Activated CD4-positive, alpha-beta T cell treated with anti-CD3 and anti-CD28 coated beads for 36 hours (primary cell): Measurements from ENCODE around the gene AP2A2. TPM values are rescaled to one million over a fixed set of nuclear protein-coding genes. Genes with fewer than 3 reads are reported as not detected.

Experiments used
- ATAC-seq: fragments of 200-7000 bp; cut with Tn5 transposase; one replicate; pipeline ENCODE4 v1.10.0; 2021; ENCODE audit warnings: mild to moderate bottlenecking, moderate library complexity
- CTCF ChIA-PET: fragments of 350-600 bp; sonication (Branson Sonifier 250); formaldehyde crosslinking; loops from one replicate; lab custom pipeline; 2021; ENCODE audit warnings: antibody characterized with exemption; lab: Charles Lee
- POLR2A ChIA-PET: fragments of 350-600 bp; sonication (Branson Sonifier 250); formaldehyde crosslinking; loops from one replicate; lab custom pipeline; 2021; ENCODE audit warnings: antibody characterized with exemption, inconsistent platforms; lab: Charles Lee
- DNase-seq: peaks from one replicate; pipeline ENCODE4 v3.0.0-alpha.2; 2020
- H3K27ac Mint-ChIP-seq: one replicate; pipeline ENCODE4 v1.8.0; 2021; ENCODE audit warnings: mixed read lengths
- H3K27me3 Mint-ChIP-seq: one replicate; pipeline ENCODE4 v1.8.0; 2021; ENCODE audit warnings: mixed read lengths
- H3K36me3 Mint-ChIP-seq: one replicate; pipeline ENCODE4 v1.8.0; 2021; ENCODE audit warnings: low read depth, mixed read lengths
- H3K4me1 Mint-ChIP-seq: one replicate; pipeline ENCODE4 v1.8.0; 2021; ENCODE audit warnings: mixed read lengths
- H3K4me3 Mint-ChIP-seq: one replicate; pipeline ENCODE4 v1.8.0; 2021; ENCODE audit warnings: mild to moderate bottlenecking, moderate library complexity, mixed read lengths
- H3K9me3 Mint-ChIP-seq: one replicate; pipeline ENCODE4 v1.8.0; 2021; ENCODE audit warnings: low read depth, mixed read lengths
- intact Hi-C, 2 experiments: fragments of 100-400 bp; cut with DNase I in 1 of 2; cut with micrococcal nuclease in 1 of 2; formaldehyde crosslinking; loops; one replicate each; pipeline versions ENCODE4 v1.14.2 to v1.15.1; 2022 to 2024; cut with DNase I, micrococcal nuclease
- total RNA-seq, 2 experiments: library from RNA; stranded (reverse); gene quantifications; one replicate each; pipeline ENCODE4 v1.2.3, GENCODE V29; 2021

Gene AP2A2
- total RNA-seq, 2 experiments from 2014 or later: 43.5 to 71.6 TPM

DNA sequence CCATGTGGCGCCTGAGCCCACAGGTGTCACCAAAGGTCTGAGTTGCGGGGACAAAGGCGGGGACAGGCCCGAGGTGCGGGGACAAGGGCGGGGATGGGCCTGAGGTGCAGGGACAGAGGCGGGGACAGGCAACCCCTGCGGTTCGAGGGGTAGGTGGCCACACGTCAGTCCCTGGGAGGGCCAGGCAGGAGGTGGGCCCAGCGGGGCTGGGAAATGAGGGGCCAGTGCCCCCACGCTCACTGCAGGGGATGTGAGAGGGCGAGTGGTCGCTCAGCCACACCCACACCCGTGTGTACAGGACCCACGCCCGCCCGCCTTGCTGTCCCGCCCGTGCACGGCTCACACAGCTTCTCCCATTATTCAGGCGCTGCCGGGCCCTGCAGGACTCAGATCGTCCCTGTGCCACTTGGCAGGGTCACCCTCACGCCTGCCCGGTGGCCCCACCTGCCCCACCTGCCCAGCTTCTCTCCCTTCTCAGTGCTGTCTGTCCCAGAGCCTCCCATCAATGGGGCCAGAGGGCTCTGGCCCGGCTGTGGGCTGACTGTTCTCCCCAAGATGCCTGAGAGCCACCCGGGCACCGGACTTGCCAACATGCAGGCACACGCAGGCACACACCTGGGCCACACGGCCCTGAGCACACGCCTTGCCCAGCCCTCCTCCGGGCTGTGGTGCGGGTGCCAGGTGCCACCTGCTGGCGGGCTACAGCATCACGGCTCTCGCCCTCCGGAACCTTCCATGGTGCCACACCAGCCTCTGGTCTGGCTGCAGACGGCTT is 125.1 kb downstream of the AP2A2 start:
- DNase-seq (peak; percentile 79), ATAC-seq (peak; percentile 96)
- CTCF ChIA-PET: interaction anchor here (0.6 to 0.9 kb wide), 2 partner anchors 202 to 287 kb away, joined by 4 read pairs; no protein-coding TSS in a partner anchor
- Mint-ChIP-seq H3K36me3 (no peaks in the 10 kb centered on the region), H3K27ac (no peak overlapping the region), H3K27me3 (peaks cover 4% of the 10 kb centered on the region), H3K4me1 (no peaks in the 10 kb centered on the region), H3K4me3 (no peak overlapping the region), H3K9me3 (no peaks in the 10 kb centered on the region)
- POLR2A ChIA-PET: no interaction called here
- intact Hi-C loops: loop anchor here (1.0 kb wide), 2 partner anchors 125 to 202 kb away; partner anchors contain the start of gene AP2A2 (in 1 of the 2)

DNA sequence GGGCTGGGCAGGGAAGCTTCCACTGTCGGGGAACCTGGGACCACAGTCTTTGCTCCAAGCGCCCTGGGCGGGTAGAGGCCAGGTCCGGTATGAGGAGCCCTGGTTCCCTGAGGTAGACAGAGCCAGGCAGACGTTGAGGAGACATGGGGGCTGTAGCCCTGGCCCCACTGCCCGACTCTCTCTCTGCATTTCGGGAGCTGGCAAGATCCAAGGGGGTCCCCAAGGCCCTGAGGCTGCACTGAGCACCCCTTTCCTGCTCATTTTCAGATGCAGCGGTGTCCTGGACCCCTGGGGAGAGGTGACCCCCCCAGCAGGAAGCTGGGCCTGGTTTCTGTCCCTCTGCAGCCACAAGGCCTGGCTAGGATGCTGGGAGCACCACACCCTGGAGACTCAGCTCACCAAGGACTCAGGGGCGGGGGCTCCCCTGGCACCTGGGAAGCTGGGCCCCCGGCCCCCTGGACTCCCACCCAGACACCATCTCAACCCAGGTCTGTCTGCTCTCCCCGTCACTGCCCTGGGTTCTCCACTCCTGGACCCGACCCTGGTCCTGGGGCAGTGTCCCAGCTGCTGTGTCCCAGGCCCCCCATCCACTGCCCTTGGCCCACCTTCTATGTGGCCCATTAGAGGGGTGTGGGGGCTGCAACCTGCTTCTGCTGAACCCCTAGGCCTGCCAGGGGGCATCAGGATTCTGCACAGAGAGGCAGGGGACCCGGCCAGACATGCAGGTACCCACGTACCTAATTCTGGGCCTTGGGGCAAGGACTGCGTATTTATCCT is 125.9 kb downstream of the AP2A2 start:
- H3K4me1 Mint-ChIP-seq: no peaks in the 10 kb centered on the region
- no peaks in the 10 kb centered on the region for H3K36me3 Mint-ChIP-seq
- H3K27me3 Mint-ChIP-seq: peaks cover 4% of the 10 kb centered on the region
- no peak overlapping the region for H3K4me3 Mint-ChIP-seq
- no peak overlapping the region for H3K27ac Mint-ChIP-seq
- ATAC-seq: no peak
- DNase-seq: no peak
- H3K9me3 Mint-ChIP-seq: no peaks in the 10 kb centered on the region
- POLR2A ChIA-PET: no interaction called here
- CTCF ChIA-PET: no interaction called here
- intact Hi-C loops: loop anchor here (1.0 kb wide), 2 partner anchors 126 to 203 kb away; partner anchors contain the start of gene AP2A2 (in 1 of the 2)

DNA sequence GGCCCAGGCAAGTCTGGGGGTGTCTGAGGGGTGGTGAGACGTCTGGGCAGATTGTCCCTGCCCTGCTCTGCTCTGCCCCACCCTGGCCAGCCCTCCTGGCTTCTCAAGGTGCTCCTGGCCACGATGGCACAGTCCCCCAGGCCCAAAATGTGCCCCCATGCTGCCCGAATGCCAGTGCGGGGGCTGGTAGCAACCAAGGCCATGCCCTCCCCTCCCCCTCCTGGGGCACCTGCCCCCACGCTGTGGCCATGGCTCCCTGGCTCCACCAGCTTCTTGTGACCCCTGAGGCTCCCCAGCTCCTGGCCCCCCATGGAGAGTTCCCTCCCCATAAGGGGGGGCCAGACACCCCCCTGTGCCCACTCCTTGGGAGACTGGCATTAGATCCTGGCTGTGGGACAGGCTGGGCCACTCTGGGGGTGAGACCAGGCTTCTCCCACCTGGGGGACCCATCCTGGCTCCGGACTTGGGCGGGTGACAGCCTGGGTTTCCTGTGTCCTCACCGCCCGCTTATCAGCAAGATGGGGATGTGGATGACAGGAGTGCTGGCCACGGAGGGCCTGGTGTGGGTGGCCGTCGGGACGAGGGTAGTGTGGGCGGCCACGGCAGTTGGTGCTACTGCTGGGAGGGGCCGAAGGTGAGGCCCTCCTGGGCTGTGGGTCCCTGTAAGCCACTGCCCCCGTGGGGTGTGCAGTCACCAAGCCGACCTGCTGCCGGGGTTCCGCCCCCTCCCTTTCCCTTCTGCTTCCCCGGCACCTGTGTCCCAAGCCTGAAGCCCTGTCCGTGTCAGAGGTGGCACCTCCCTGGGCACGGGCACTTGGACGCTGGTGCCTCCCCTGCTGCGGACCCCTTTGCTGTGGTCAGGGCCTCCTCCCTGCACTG is 126.7 kb downstream of the AP2A2 start:
- no peaks in the 10 kb centered on the region for H3K4me1 Mint-ChIP-seq
- no peaks in the 10 kb centered on the region for H3K36me3 Mint-ChIP-seq
- no peak overlapping the region for H3K4me3 Mint-ChIP-seq
- H3K27me3 Mint-ChIP-seq: peaks cover 4% of the 10 kb centered on the region
- POLR2A ChIA-PET: no interaction called here
- CTCF ChIA-PET: interaction anchor here (0.5 kb wide), 1 partner anchor 101 kb away, joined by 3 read pairs; no protein-coding TSS in a partner anchor
- H3K27ac Mint-ChIP-seq: no peak overlapping the region
- intact Hi-C loops: no loop called here
- no peaks in the 10 kb centered on the region for H3K9me3 Mint-ChIP-seq
- no peak for DNase-seq
- no peak for ATAC-seq

GRCh38 chr11:1053121-1053901 is 127.6 kb downstream of the AP2A2 start:
- POLR2A ChIA-PET: no interaction called here
- no peak for ATAC-seq
- no peaks in the 10 kb centered on the region for H3K4me1 Mint-ChIP-seq

GRCh38 chr11:1054143-1055108 is 128.8 kb downstream of the AP2A2 start:
- POLR2A ChIA-PET: no interaction called here
- no peak overlapping the region for H3K4me3 Mint-ChIP-seq
- no peaks in the 10 kb centered on the region for H3K27me3 Mint-ChIP-seq
- CTCF ChIA-PET: interaction anchor here (1.1 kb wide), 1 partner anchor 206 kb away, joined by 3 read pairs; no protein-coding TSS in a partner anchor
- DNase-seq: no peak
- intact Hi-C loops: no loop called here
- H3K27ac Mint-ChIP-seq: no peak overlapping the region
- ATAC-seq: no peak
- no peaks in the 10 kb centered on the region for H3K4me1 Mint-ChIP-seq
- H3K9me3 Mint-ChIP-seq: no peaks in the 10 kb centered on the region
- no peaks in the 10 kb centered on the region for H3K36me3 Mint-ChIP-seq

More at GRCh38 chr11:1053121-1053901, 127.6 kb downstream of the AP2A2 start:
- Mint-ChIP-seq H3K4me3 (no peak overlapping the region), H3K27me3 (peaks cover 2% of the 10 kb centered on the region), H3K36me3 (no peaks in the 10 kb centered on the region), H3K9me3 (no peaks in the 10 kb centered on the region), H3K27ac (no peak overlapping the region)
- DNase-seq: no peak
- CTCF ChIA-PET: interaction anchor here (0.5 to 1.1 kb wide), 2 partner anchors 102 to 205 kb away, joined by 3 read pairs; no protein-coding TSS in a partner anchor
- intact Hi-C loops: no loop called here

- no peaks in the 10 kb centered on the region for H3K9me3 Mint-ChIP-seq
- H3K27ac Mint-ChIP-seq: no peak overlapping the region
Observed at GRCh38 chr11:1055109-1055703, 129.5 kb downstream of the AP2A2 start.

GRCh38 chr11:1055990-1056771 is 130.5 kb downstream of the AP2A2 start:
- H3K9me3 Mint-ChIP-seq: no peaks in the 10 kb centered on the region
- DNase-seq (no peak), ATAC-seq (no peak)
- ChIA-PET CTCF (no interaction called here), POLR2A (no interaction called here)
- no peaks in the 10 kb centered on the region for H3K27me3 Mint-ChIP-seq
- intact Hi-C loops: no loop called here
- no peaks in the 10 kb centered on the region for H3K4me1 Mint-ChIP-seq
- H3K4me3 Mint-ChIP-seq: no peak overlapping the region
- no peaks in the 10 kb centered on the region for H3K36me3 Mint-ChIP-seq
- no peak overlapping the region for H3K27ac Mint-ChIP-seq

More at GRCh38 chr11:1055109-1055703, 129.5 kb downstream of the AP2A2 start:
- ChIA-PET POLR2A (no interaction called here), CTCF (no interaction called here)
- intact Hi-C loops: no loop called here
- no peaks in the 10 kb centered on the region for H3K4me1 Mint-ChIP-seq
- H3K4me3 Mint-ChIP-seq: no peak overlapping the region
- DNase-seq: no peak
- H3K36me3 Mint-ChIP-seq: no peaks in the 10 kb centered on the region
- ATAC-seq: no peak
- no peaks in the 10 kb centered on the region for H3K27me3 Mint-ChIP-seq

GRCh38 chr11:1057806-1058205 is 132.1 kb downstream of the AP2A2 start:
- no peak for DNase-seq
- Mint-ChIP-seq H3K9me3 (peaks cover 4% of the 10 kb centered on the region), H3K36me3 (no peaks in the 10 kb centered on the region), H3K27ac (no peak overlapping the region), H3K4me1 (peaks cover 4% of the 10 kb centered on the region), H3K4me3 (no peak overlapping the region), H3K27me3 (peaks cover 4% of the 10 kb centered on the region)
- intact Hi-C loops: no loop called here
- ChIA-PET POLR2A (no interaction called here), CTCF (no interaction called here)
- no peak for ATAC-seq

DNA sequence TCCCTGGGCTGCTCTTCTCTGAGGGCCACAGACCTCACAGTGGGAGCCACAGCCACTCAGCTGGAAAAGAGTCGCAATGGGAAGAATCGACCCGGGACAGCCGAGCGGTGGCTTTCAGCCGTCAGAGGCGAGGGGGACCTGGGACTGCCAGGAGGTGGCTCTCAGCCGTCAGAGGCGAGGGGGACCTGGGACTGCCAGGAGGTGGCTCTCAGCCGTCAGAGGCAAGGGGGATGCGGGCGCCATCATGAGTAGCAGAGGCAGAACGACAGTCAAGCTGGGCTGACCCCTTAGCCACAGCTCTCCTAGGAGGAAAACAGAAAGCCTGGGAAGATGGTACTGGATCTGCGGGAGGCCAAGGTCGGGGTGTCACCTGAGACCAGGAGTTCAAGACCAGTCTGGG is 134.1 kb downstream of the AP2A2 start:
- no peaks in the 10 kb centered on the region for H3K36me3 Mint-ChIP-seq
- H3K27me3 Mint-ChIP-seq: peaks cover 7% of the 10 kb centered on the region
- peaks cover 18% of the 10 kb centered on the region for H3K4me1 Mint-ChIP-seq
- ChIA-PET POLR2A (no interaction called here), CTCF (no interaction called here)
- intact Hi-C loops: no loop called here
- no peak overlapping the region for H3K4me3 Mint-ChIP-seq
- ATAC-seq (no peak), DNase-seq (no peak)
- no peak overlapping the region for H3K27ac Mint-ChIP-seq
- H3K9me3 Mint-ChIP-seq: peaks cover 4% of the 10 kb centered on the region
